Right lobe of liver (tissue), 4 donors: ENCODE measurements around the gene FDXACB1.

Source experiments
- POLR2A ChIP-seq: fragments of 450-650 bp; IDR thresholded peaks from one replicate; pipeline ENCODE4 v1.6.1; 2017; ENCODE audit warnings: antibody characterized with exemption, mild to moderate bottlenecking
- TF ChIP-seq, protein P1 (sequence below), 4 donors: fragments of 200-600 bp in 3 of 4; fragments of 450-650 bp in 1 of 4; IDR thresholded peaks; one replicate each; pipeline versions ENCODE4 v1.5.1 to v1.8.0; 2016 to 2022; ENCODE audit warnings: antibody characterized with exemption in 4 of 4, mild to moderate bottlenecking in 2 of 4
- donor health status: DM: no; HTN: no; CAD: no.
- donor health status: DM: no; HTN: no; CAD: no.
- donor health status: DM: no; HTN: yes; CAD: no.

DNA sequence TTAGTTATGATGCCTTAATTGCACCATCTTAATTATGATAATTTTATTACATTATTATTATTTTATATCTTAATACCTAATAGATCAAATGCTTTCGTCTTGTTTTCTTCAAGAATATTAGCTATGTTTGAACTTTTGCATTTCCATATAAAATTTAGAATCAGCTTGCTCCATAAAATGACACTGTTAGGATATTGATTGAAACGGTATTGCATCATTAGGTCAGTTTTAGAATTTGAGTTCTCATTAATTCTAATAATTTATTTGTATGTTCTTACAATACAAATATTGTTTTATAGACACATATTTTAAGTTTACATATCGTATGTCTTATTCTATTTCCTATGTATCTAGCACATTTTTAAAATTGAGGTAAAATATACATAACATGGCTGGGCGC is 7.1 kb upstream of the FDXACB1 start:
- TF ChIP-seq, protein P1, sequence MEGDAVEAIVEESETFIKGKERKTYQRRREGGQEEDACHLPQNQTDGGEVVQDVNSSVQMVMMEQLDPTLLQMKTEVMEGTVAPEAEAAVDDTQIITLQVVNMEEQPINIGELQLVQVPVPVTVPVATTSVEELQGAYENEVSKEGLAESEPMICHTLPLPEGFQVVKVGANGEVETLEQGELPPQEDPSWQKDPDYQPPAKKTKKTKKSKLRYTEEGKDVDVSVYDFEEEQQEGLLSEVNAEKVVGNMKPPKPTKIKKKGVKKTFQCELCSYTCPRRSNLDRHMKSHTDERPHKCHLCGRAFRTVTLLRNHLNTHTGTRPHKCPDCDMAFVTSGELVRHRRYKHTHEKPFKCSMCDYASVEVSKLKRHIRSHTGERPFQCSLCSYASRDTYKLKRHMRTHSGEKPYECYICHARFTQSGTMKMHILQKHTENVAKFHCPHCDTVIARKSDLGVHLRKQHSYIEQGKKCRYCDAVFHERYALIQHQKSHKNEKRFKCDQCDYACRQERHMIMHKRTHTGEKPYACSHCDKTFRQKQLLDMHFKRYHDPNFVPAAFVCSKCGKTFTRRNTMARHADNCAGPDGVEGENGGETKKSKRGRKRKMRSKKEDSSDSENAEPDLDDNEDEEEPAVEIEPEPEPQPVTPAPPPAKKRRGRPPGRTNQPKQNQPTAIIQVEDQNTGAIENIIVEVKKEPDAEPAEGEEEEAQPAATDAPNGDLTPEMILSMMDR (IDR thresholded peaks at IDR 0.05): no peak
- TF ChIP-seq POLR2A: no peak
